ENCODE measurements around the gene CALN1. TPM values are rescaled to one million over a fixed set of nuclear protein-coding genes. Genes with fewer than 3 reads are reported as not detected.

The CALN1 gene
- total and polyA plus RNA-seq, 2 of the 8 experiments (the other 6 are each of a cell fraction or from before 2014, with no cell fraction given): 6.4 to 15.2 TPM

DNA sequence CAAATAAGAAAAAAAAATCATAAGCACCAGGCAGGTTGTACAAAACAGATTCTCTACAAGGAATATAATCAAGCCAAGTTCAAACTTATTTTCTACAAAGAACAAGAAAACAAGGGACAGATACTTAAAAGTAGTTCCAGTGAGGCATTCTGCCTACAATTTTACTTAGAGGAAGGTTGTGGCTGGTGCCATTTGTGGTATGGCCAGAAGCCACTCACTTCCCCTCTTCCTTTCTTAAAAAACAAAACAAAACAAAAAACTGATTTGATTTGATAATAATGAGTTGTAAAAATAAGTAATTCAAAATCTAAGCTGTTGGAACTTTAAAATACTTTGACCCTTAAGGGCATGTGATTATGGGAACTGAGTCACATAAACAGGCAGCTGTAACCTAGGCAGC is 420.6 kb downstream of the CALN1 start:
- H4K8ac ChIP-seq (ENCODE audit: extremely low read depth, insufficient read depth, low read length): no peak overlapping the region
- POLR2A ChIA-PET (ENCODE audit: partially characterized antibody): no interaction called here
- no peak for TF ChIP-seq NRF1 (IDR thresholded peaks at IDR 0.05; ENCODE audit: low read depth, low read length)
- no peak for TF ChIP-seq EGR1 (IDR thresholded peaks at IDR 0.05; ENCODE audit: borderline replicate concordance, low read depth, low read length)
- no peak for TF ChIP-seq SP1 (IDR thresholded peaks at IDR 0.05; ENCODE audit: low read depth, low read length)
- TF ChIP-seq KDM5A (IDR thresholded peaks at IDR 0.05; ENCODE audit: low read length): no peak
- TF ChIP-seq GABPA (IDR thresholded peaks at IDR 0.05; ENCODE audit: borderline replicate concordance, insufficient read depth, low read length): no peak
- no peak for TF ChIP-seq YY1 (IDR thresholded peaks at IDR 0.05; ENCODE audit: low read depth, low read length)
- TF ChIP-seq BACH1 (IDR thresholded peaks at IDR 0.05; ENCODE audit: low read length): no peak

More for the DNA sequence above, 420.6 kb downstream of the CALN1 start:
- Histone ChIP-seq H3K27ac (ENCODE audit: low read depth, low read length) (no peak overlapping the region), H3K4me1 (replicated peaks in 1 of 4; ENCODE audit: control insufficient read depth in 3 of 4, insufficient read depth in 4 of 4, low read length in 3 of 4) (no peaks in the 10 kb centered on the region), H3K9me3 (ENCODE audit: insufficient read depth in 2 of 2, low read depth in 1 of 2, low read length in 1 of 2) (no peaks in the 10 kb centered on the region), H4K5ac (ENCODE audit: insufficient read length, low read depth, low read length) (no peak overlapping the region), H4K20me1 (replicated peaks in 1 of 2; ENCODE audit: control insufficient read depth in 1 of 2, insufficient read depth in 2 of 2, low read length in 2 of 2) (peaks cover 0 to 2% of the 10 kb centered on the region in 2 experiments), H3K23me2 (ENCODE audit: low read depth, low read length) (no peaks in the 10 kb centered on the region), H3K18ac (ENCODE audit: extremely low read depth, low read length) (no peak overlapping the region), H3K23ac (ENCODE audit: insufficient read length) (no peak overlapping the region), H3K4ac (replicated peaks; ENCODE audit: insufficient read length, low read depth, low read length) (no peak overlapping the region), H2BK5ac (ENCODE audit: low read depth, low read length) (no peak overlapping the region), H3K4me3 (ENCODE audit: extremely low read depth in 1 of 4, insufficient read depth in 2 of 4, low read depth in 3 of 4, low read length in 4 of 4) (no peak overlapping the region), H3K79me1 (ENCODE audit: low read depth, low read length) (no peaks in the 10 kb centered on the region; the same call in 1 of the 2 replicates), H3K9ac (replicated peaks in 1 of 4; ENCODE audit: extremely low read depth in 1 of 4, low read depth in 3 of 4, low read length in 3 of 4) (no peak overlapping the region), H3K36me3 (ENCODE audit: control insufficient read depth in 2 of 4, insufficient read depth in 4 of 4, low read length in 3 of 4) (no peaks in the 10 kb centered on the region), H4K91ac (replicated peaks; ENCODE audit: insufficient read length, low read length) (no peak overlapping the region), H2BK20ac (ENCODE audit: low read length) (no peak overlapping the region), H3K56ac (replicated peaks; ENCODE audit: insufficient read length, low read depth, low read length) (no peak overlapping the region), H2BK15ac (ENCODE audit: low read length) (no peak overlapping the region), H3K14ac (ENCODE audit: insufficient read length) (no peak overlapping the region), H3K4me2 (ENCODE audit: insufficient read depth in 1 of 2, low read depth in 2 of 2, low read length in 2 of 2) (no peak overlapping the region), H3K27me3 (replicated peaks in 1 of 4; ENCODE audit: control insufficient read depth in 3 of 4, extremely low read depth in 1 of 4, insufficient read depth in 3 of 4, low read length in 3 of 4) (no peaks in the 10 kb centered on the region), H3K79me2 (ENCODE audit: control insufficient read depth in 1 of 2, insufficient read depth in 2 of 2, low read length in 2 of 2) (no peaks in the 10 kb centered on the region), H2BK12ac (ENCODE audit: low read depth, low read length) (no peak overlapping the region), H2AK5ac (ENCODE audit: low read depth, low read length) (no peak overlapping the region), H2BK120ac (replicated peaks; ENCODE audit: low read depth, low read length) (no peak overlapping the region), H2AFZ (ENCODE audit: low read length) (no peak overlapping the region)
- CTCF ChIA-PET (ENCODE audit: partially characterized antibody): interaction anchor here (0.6 kb wide), 1 partner anchor 33 kb away, joined by 3 read pairs; no protein-coding TSS in a partner anchor
- DNase-seq (ENCODE audit: low read depth in 1 of 2, low spot score in 2 of 2) (no peak), FAIRE-seq (no peak)

Measured in H1 (cell line).